HEK293 (cell line): ENCODE measurements around the gene MCM3AP.

Experiments used
- CTCF ChIA-PET: fragments of 350-600 bp; formaldehyde crosslinking; extraction: SDS; loops from one replicate; lab custom pipeline; 2021; ENCODE audit warnings: antibody characterized with exemption; lab: Yijun Ruan, JAX
- POLR2A ChIA-PET: fragments of 300-600 bp; formaldehyde crosslinking; extraction: SDS; loops from one replicate; lab custom pipeline; 2020; ENCODE audit warnings: antibody characterized with exemption, inconsistent platforms; lab: Yijun Ruan, JAX
- H3K27ac ChIP-seq: fragments of 200-500 bp; sonication (Bioruptor generic); 2 replicates; pipeline ENCODE4 v1.5.1; 2014; ENCODE audit warnings: low read depth, low read length, control low read depth, inconsistent platforms; ENCODE audit errors: extremely low read depth
- H3K36me3 ChIP-seq, 2 experiments: fragments of 200-500 bp in 1 of 2; sonication (Bioruptor generic) in 1 of 2; 1 replicate in 1 of 2; 2 replicates in 1 of 2; pipeline ENCODE4 v1.5.1; 2014 to 2017; ENCODE audit warnings: inconsistent platforms in 2 of 2, low read length in 2 of 2; ENCODE audit not compliant: control insufficient read depth in 2 of 2, insufficient read depth in 1 of 2
- H3K4me1 ChIP-seq: fragments of 200-500 bp; sonication (Bioruptor generic); 2 replicates; pipeline ENCODE4 v1.5.1; 2014; ENCODE audit warnings: mild to moderate bottlenecking, low read length, inconsistent platforms; ENCODE audit not compliant: control insufficient read depth, insufficient read depth
- H3K4me3 ChIP-seq: 2 replicates; pipeline ENCODE4 v1.5.1; 2011; ENCODE audit warnings: low read depth, mild to moderate bottlenecking, control low read depth, low read length, moderate library complexity
- H3K9me3 ChIP-seq: fragments of 200-500 bp; sonication (Bioruptor generic); 2 replicates; pipeline ENCODE4 v1.5.1; 2014; ENCODE audit warnings: low read depth, low read length, inconsistent platforms; ENCODE audit not compliant: control insufficient read depth, insufficient read depth
- EGR2 ChIP-seq: fragments of 450-650 bp; formaldehyde crosslinking; IDR thresholded peaks from 2 replicates; pipeline ENCODE4 v1.5.1; 2016; ENCODE audit warnings: low read depth, missing biosample characterization, missing genetic modification characterization
- HOXD13 ChIP-seq: sonication (generic); formaldehyde crosslinking; IDR thresholded peaks from 2 replicates; pipeline ENCODE4 v1.8.0; 2022; ENCODE audit warnings: missing genetic modification reagents, borderline replicate concordance
- IKZF3 ChIP-seq: fragments of 450-650 bp; IDR thresholded peaks from 2 replicates; pipeline ENCODE4 v1.5.0; 2018; ENCODE audit warnings: missing biosample characterization, mild to moderate bottlenecking, missing genetic modification characterization, moderate library complexity
- KLF8 ChIP-seq: fragments of 450-650 bp; formaldehyde crosslinking; IDR thresholded peaks from 2 replicates; pipeline ENCODE4 v1.5.1; 2016; ENCODE audit warnings: missing biosample characterization, missing genetic modification characterization
- PRDM1 ChIP-seq: fragments of 450-650 bp; formaldehyde crosslinking; IDR thresholded peaks from 2 replicates; pipeline ENCODE4; 2016; ENCODE audit warnings: missing biosample characterization, missing genetic modification characterization
- REPIN1 ChIP-seq: fragments of 450-650 bp; formaldehyde crosslinking; IDR thresholded peaks from 2 replicates; pipeline ENCODE4 v1.5.1; 2017; ENCODE audit warnings: missing biosample characterization, missing genetic modification characterization, low read depth
- SP3 ChIP-seq: fragments of 450-650 bp; formaldehyde crosslinking; IDR thresholded peaks from 2 replicates; pipeline ENCODE4 v1.5.1; 2016; ENCODE audit warnings: missing biosample characterization, missing genetic modification characterization
- WT1 ChIP-seq: fragments of 450-650 bp; formaldehyde crosslinking; IDR thresholded peaks from 2 replicates; pipeline ENCODE4 v1.5.1; 2016; ENCODE audit warnings: missing biosample characterization, missing genetic modification characterization
- YY2 ChIP-seq: fragments of 450-650 bp; formaldehyde crosslinking; IDR thresholded peaks from 2 replicates; pipeline ENCODE4 v1.5.1; 2016; ENCODE audit warnings: missing biosample characterization, missing genetic modification characterization
- ZFHX2 ChIP-seq: fragments of 450-650 bp; formaldehyde crosslinking; conservative IDR thresholded peaks from 2 replicates; pipeline ENCODE4 v1.5.1; 2016; ENCODE audit warnings: missing biosample characterization, missing genetic modification characterization
- ZNF133 ChIP-seq: fragments of 450-650 bp; formaldehyde crosslinking; IDR thresholded peaks from 2 replicates; pipeline ENCODE4 v1.5.1; 2016; ENCODE audit warnings: missing biosample characterization, missing genetic modification characterization
- ZNF138 ChIP-seq: fragments of 450-650 bp; formaldehyde crosslinking; IDR thresholded peaks from 2 replicates; pipeline ENCODE4 v1.5.1; 2016; ENCODE audit warnings: missing biosample characterization, missing genetic modification characterization, borderline replicate concordance
- ZNF174 ChIP-seq: fragments of 450-650 bp; formaldehyde crosslinking; IDR thresholded peaks from 2 replicates; pipeline ENCODE4 v1.5.0; 2017; ENCODE audit warnings: missing biosample characterization, mild to moderate bottlenecking, missing genetic modification characterization
- ZNF223 ChIP-seq: fragments of 450-650 bp; formaldehyde crosslinking; IDR thresholded peaks from 2 replicates; pipeline ENCODE4 v1.5.1; 2016; ENCODE audit warnings: missing biosample characterization, missing genetic modification characterization
- ZNF24 ChIP-seq: fragments of 450-650 bp; formaldehyde crosslinking; IDR thresholded peaks from 2 replicates; pipeline ENCODE4 v1.5.1; 2016; ENCODE audit warnings: missing biosample characterization, missing genetic modification characterization
- ZNF423 ChIP-seq: fragments of 450-650 bp; formaldehyde crosslinking; IDR thresholded peaks from 2 replicates; pipeline ENCODE4 v1.5.1; 2016; ENCODE audit warnings: missing biosample characterization, missing genetic modification characterization
- ZNF610 ChIP-seq: fragments of 450-650 bp; formaldehyde crosslinking; IDR thresholded peaks from 2 replicates; pipeline ENCODE4 v1.5.1; 2016; ENCODE audit warnings: missing biosample characterization, missing genetic modification characterization, borderline replicate concordance
- ZNF792 ChIP-seq: fragments of 450-650 bp; formaldehyde crosslinking; IDR thresholded peaks from 2 replicates; pipeline ENCODE4 v1.5.1; 2016; ENCODE audit warnings: missing biosample characterization, missing genetic modification characterization
- ZSCAN30 ChIP-seq: fragments of 450-650 bp; IDR thresholded peaks from 2 replicates; pipeline ENCODE4 v1.5.1; 2018; ENCODE audit warnings: missing biosample characterization, mild to moderate bottlenecking, missing genetic modification characterization, moderate library complexity
- TF ChIP-seq, protein P1 (sequence below): fragments of 450-650 bp; formaldehyde crosslinking; IDR thresholded peaks from 2 replicates; pipeline ENCODE4 v1.5.1; 2016; ENCODE audit warnings: missing biosample characterization, missing genetic modification characterization
- TF ChIP-seq, protein P2 (sequence below): fragments of 450-650 bp; formaldehyde crosslinking; IDR thresholded peaks from 2 replicates; pipeline ENCODE4 v1.5.1; 2016; ENCODE audit warnings: missing biosample characterization, missing genetic modification characterization
- TF ChIP-seq, protein P3 (sequence below): fragments of 450-650 bp; formaldehyde crosslinking; IDR thresholded peaks from 2 replicates; pipeline ENCODE4; 2016; ENCODE audit warnings: missing biosample characterization, missing genetic modification characterization
- TF ChIP-seq, protein P4 (sequence below): fragments of 450-650 bp; formaldehyde crosslinking; IDR thresholded peaks from 2 replicates; pipeline ENCODE4 v1.5.1; 2016; ENCODE audit warnings: missing biosample characterization, missing genetic modification characterization
- TF ChIP-seq, protein P5 (sequence below): fragments of 450-650 bp; formaldehyde crosslinking; conservative IDR thresholded peaks from 2 replicates; pipeline ENCODE4 v1.5.1; 2016; ENCODE audit warnings: low read depth, missing biosample characterization, missing genetic modification characterization

The MCM3AP gene

DNA sequence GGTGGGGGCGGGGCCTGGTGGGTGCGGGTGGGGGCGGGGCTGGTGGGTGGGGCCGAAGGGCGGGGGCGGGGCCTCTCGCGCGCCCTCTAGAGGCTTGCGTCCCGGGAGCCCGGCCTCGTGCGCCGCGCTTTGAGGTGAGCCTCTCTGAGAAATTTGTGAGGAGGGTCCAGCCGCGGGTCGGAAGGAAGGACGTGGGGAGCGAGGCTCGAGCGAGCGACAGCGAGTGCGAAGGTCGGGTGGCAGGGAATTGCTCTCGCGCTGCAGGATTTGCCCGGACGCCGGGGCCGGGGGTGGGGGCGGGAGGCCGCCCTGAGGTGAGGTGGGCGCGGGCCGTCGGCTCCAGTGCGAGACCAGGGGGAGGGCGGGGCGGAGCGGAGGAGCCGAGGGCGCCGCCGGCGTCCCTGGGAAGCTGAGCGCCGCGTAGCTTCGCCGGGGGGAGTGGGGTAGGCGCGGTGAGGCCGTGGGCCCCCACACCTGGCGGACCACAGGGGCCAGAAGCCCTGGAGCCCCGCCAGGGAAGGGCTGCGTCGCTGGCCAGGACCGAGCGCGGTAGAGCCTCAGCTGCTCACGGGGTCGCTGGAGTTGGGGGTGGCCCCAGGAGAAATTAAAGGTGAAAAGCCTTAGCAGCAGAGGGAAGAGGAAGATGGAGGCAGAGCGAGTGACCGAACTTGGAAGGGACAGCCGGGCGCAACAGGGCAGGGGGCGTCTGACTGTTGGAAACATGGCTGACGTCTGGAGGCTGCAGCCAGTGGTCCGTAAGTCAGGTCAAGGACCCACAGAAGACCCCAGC lies 56.1 kb downstream of the MCM3AP start (continued):
- TF ChIP-seq IKZF3 (tag by site-specific recombination) = no peak
- peak; percentile 97 for TF ChIP-seq KLF8 (tag by site-specific recombination)
- TF ChIP-seq SP3 (tag by site-specific recombination) = peak; percentile 87
- no peak; the same call in 1 of the 2 replicates for TF ChIP-seq ZSCAN30 (tag by site-specific recombination)
- TF ChIP-seq ZNF610 = peak; percentile 66; the same call in 1 of the 2 replicates
- TF ChIP-seq, protein P1, sequence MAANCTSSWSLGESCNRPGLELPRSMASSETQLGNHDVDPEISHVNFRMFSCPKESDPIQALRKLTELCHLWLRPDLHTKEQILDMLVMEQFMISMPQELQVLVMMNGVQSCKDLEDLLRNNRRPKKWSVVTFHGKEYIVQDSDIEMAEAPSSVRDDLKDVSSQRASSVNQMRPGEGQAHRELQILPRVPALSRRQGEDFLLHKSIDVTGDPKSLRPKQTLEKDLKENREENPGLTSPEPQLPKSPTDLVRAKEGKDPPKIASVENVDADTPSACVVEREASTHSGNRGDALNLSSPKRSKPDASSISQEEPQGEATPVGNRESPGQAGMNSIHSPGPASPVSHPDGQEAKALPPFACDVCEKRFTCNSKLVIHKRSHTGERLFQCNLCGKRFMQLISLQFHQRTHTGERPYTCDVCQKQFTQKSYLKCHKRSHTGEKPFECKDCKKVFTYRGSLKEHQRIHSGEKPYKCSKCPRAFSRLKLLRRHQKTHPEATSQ (tag by site-specific recombination) = peak; percentile 37; the same call in 1 of the 2 replicates
- TF ChIP-seq, protein P2, sequence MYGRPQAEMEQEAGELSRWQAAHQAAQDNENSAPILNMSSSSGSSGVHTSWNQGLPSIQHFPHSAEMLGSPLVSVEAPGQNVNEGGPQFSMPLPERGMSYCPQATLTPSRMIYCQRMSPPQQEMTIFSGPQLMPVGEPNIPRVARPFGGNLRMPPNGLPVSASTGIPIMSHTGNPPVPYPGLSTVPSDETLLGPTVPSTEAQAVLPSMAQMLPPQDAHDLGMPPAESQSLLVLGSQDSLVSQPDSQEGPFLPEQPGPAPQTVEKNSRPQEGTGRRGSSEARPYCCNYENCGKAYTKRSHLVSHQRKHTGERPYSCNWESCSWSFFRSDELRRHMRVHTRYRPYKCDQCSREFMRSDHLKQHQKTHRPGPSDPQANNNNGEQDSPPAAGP (tag by site-specific recombination) = peak; percentile 87
- TF ChIP-seq ZFHX2 = peak; percentile 73

DNA sequence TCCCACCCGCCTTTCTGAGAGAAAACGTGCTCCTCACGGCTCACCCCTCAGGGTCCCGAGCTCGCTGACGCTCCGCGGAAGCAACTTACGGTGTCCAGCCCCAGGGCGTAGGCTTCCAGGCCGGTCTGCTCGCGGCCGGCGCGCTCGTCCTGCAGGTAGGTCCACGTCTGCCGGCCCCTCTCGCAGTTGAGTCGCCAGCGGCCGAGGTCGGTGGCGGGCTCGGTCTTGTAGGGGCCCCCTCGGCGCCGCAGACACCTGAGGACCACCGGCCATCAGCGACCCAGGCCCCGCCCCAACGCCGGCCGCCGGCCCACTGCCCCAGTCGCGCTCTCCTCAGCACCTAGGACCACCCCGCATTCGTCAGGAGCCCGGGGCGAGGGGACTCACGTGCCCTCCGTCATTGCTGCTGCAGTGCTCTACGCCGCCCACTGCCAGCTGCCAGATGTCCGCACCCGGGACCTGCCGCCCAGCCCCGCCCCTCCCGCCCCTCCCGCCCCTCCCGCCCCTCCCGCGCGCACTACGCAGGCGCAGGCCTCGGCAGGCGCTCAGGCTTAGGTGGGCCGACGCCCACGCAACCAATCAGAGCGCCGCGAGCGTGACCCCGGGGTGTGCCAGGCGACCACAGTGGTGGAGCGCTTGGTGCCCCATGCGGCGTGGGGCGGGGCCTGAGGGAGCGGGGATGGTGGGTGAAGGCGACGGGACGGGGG lies 56.9 kb downstream of the MCM3AP start, which contains the start of gene LSS:
LSS (minus strand) TSS at position 430 of the 707 bp plus-strand sequence; CDS start at position 401, 29 bp downstream.
- Histone ChIP-seq H3K4me3 (peak within 1 kb of the TSS; percentile 56), H3K4me1 (peaks cover 8% of the 10 kb centered on the region; the same call in 1 of the 2 replicates), H3K27ac (peak within 1 kb of the TSS; percentile 81; the same call in 1 of the 2 replicates), H3K36me3 (peaks cover 6 to 33% of the 10 kb centered on the region in 2 experiments), H3K9me3 (no peaks in the 10 kb centered on the region)
- ChIA-PET POLR2A (interaction anchor here (0.9 to 1.3 kb wide), 5 partner anchors 13 to 247 kb away, joined by 3 to 4 read pairs (median 3); partner anchors contain the start of genes COL6A1 and YBEY), CTCF (interaction anchor here (0.6 to 1.5 kb wide), 6 partner anchors 8 to 100 kb away, joined by 3 to 8 read pairs (median 4); no protein-coding TSS in a partner anchor)
- TF ChIP-seq ZNF138 (tag by site-specific recombination) (no peak), ZSCAN30 (tag by site-specific recombination) (no peak), ZNF792 (no peak), ZNF133 (tag by site-specific recombination) (no peak), WT1 (tag by site-specific recombination) (no peak; the same call in 1 of the 2 replicates), HOXD13 (CRISPR knock-in tag) (no peak), EGR2 (tag by site-specific recombination) (peak; percentile 72; the same call in 1 of the 2 replicates), ZNF423 (tag by site-specific recombination) (no peak; the same call in 1 of the 2 replicates), REPIN1 (tag by site-specific recombination) (no peak), ZNF223 (tag by site-specific recombination) (no peak), ZNF174 (no peak), PRDM1 (no peak), ZNF24 (tag by site-specific recombination) (peak; percentile 51), YY2 (no peak)
- TF ChIP-seq, protein P3, sequence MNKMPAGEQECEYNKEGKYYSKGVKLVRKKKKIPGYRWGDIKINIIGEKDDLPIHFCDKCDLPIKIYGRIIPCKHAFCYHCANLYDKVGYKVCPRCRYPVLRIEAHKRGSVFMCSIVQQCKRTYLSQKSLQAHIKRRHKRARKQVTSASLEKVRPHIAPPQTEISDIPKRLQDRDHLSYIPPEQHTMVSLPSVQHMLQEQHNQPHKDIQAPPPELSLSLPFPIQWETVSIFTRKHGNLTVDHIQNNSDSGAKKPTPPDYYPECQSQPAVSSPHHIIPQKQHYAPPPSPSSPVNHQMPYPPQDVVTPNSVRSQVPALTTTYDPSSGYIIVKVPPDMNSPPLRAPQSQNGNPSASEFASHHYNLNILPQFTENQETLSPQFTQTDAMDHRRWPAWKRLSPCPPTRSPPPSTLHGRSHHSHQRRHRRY (tag by site-specific recombination) = no peak
- TF ChIP-seq, protein P4, sequence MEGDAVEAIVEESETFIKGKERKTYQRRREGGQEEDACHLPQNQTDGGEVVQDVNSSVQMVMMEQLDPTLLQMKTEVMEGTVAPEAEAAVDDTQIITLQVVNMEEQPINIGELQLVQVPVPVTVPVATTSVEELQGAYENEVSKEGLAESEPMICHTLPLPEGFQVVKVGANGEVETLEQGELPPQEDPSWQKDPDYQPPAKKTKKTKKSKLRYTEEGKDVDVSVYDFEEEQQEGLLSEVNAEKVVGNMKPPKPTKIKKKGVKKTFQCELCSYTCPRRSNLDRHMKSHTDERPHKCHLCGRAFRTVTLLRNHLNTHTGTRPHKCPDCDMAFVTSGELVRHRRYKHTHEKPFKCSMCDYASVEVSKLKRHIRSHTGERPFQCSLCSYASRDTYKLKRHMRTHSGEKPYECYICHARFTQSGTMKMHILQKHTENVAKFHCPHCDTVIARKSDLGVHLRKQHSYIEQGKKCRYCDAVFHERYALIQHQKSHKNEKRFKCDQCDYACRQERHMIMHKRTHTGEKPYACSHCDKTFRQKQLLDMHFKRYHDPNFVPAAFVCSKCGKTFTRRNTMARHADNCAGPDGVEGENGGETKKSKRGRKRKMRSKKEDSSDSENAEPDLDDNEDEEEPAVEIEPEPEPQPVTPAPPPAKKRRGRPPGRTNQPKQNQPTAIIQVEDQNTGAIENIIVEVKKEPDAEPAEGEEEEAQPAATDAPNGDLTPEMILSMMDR (tag by site-specific recombination) = peak; percentile 42; the same call in 1 of the 2 replicates
- TF ChIP-seq, protein P5, sequence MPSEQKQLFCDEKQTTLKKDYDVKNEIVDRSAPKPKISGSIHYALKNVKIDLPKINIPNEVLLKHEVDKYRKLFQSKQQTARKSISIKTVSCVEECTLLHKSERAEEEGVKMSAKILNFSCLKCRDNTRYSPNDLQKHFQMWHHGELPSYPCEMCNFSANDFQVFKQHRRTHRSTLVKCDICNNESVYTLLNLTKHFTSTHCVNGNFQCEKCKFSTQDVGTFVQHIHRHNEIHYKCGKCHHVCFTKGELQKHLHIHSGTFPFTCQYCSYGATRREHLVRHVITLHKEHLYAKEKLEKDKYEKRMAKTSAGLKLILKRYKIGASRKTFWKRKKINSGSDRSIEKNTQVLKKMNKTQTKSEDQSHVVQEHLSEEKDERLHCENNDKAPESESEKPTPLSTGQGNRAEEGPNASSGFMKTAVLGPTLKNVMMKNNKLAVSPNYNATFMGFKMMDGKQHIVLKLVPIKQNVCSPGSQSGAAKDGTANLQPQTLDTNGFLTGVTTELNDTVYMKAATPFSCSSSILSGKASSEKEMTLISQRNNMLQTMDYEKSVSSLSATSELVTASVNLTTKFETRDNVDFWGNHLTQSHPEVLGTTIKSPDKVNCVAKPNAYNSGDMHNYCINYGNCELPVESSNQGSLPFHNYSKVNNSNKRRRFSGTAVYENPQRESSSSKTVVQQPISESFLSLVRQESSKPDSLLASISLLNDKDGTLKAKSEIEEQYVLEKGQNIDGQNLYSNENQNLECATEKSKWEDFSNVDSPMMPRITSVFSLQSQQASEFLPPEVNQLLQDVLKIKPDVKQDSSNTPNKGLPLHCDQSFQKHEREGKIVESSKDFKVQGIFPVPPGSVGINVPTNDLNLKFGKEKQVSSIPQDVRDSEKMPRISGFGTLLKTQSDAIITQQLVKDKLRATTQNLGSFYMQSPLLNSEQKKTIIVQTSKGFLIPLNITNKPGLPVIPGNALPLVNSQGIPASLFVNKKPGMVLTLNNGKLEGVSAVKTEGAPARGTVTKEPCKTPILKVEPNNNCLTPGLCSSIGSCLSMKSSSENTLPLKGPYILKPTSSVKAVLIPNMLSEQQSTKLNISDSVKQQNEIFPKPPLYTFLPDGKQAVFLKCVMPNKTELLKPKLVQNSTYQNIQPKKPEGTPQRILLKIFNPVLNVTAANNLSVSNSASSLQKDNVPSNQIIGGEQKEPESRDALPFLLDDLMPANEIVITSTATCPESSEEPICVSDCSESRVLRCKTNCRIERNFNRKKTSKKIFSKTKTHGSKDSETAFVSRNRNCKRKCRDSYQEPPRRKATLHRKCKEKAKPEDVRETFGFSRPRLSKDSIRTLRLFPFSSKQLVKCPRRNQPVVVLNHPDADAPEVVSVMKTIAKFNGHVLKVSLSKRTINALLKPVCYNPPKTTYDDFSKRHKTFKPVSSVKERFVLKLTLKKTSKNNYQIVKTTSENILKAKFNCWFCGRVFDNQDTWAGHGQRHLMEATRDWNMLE (tag by site-specific recombination) = no peak
